ENCODE data around the gene ITM2B. TPM values are rescaled to one million over a fixed set of nuclear protein-coding genes. Genes with fewer than 3 reads are reported as not detected.
"Not testable (repeated sequence)": the region's sequence is repeated elsewhere in the genome, so short reads cannot be mapped to it uniquely, and the experiment has no call there.

ITM2B gene
- total RNA-seq, 3 donors from 2014 or later = 418 to 517 (median 511) TPM

DNA sequence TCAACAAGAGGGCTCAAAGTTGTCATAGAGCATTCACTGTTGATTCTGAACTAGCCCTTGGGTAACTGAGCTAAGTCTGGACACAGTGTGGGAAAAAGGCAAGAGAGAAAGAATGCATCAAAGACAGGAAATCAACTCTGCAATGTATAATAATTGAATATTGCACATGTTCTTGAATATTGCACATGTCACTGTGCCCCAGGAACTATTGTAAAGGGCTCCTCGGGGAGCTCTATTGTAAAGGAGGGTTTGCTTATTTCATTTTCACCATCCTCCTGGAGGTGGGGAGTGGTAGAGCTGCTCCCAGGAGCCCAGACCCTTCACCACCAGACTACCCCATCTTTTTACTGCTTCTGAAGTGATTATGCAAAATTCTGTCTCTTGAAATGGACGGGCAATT lies 44.4 kb upstream of the ITM2B start:
- Histone ChIP-seq H3K9me3 (no peaks in the 10 kb centered on the region), H3K36me3 (ENCODE audit: low read depth) (no peaks in the 10 kb centered on the region), H3K4me3 (no peak overlapping the region), H3K4me1 (ENCODE audit: low read depth) (no peaks in the 10 kb centered on the region)
- intact Hi-C loops (cut with DNase I, micrococcal nuclease) = no loop called here
- TF ChIP-seq, protein P1, sequence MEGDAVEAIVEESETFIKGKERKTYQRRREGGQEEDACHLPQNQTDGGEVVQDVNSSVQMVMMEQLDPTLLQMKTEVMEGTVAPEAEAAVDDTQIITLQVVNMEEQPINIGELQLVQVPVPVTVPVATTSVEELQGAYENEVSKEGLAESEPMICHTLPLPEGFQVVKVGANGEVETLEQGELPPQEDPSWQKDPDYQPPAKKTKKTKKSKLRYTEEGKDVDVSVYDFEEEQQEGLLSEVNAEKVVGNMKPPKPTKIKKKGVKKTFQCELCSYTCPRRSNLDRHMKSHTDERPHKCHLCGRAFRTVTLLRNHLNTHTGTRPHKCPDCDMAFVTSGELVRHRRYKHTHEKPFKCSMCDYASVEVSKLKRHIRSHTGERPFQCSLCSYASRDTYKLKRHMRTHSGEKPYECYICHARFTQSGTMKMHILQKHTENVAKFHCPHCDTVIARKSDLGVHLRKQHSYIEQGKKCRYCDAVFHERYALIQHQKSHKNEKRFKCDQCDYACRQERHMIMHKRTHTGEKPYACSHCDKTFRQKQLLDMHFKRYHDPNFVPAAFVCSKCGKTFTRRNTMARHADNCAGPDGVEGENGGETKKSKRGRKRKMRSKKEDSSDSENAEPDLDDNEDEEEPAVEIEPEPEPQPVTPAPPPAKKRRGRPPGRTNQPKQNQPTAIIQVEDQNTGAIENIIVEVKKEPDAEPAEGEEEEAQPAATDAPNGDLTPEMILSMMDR (IDR thresholded peaks at IDR 0.05) = no peak
- no peak for DNase-seq
- no peak for ATAC-seq

DNA sequence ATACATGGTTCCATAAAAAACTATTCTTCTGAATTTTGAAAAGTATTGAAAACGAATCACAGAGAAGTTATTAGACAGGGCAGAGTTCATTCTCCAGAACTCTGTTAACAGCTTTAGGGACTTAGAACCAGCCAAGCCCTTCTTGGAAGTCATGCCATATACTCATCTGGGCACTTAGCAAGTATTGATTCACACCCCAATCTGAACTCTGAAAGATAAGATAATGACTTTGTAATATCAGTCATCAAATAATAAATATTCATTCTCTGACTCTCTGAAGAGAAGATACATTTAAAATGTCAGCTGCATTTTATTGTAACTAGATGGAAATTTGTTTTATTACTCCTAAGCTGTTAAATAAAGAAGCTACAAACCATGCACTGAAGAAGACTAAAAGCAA lies 43.8 kb upstream of the ITM2B start:
- no peaks in the 10 kb centered on the region for H3K4me1 ChIP-seq (ENCODE audit: low read depth)
- intact Hi-C loops (cut with DNase I, micrococcal nuclease) = no loop called here
- TF ChIP-seq, protein P1 (IDR thresholded peaks at IDR 0.05) = no peak
- H3K9me3 ChIP-seq = no peaks in the 10 kb centered on the region
- H3K4me3 ChIP-seq = no peak overlapping the region
- ATAC-seq (no peak), DNase-seq (no peak)
- no peaks in the 10 kb centered on the region for H3K36me3 ChIP-seq (ENCODE audit: low read depth)

DNA sequence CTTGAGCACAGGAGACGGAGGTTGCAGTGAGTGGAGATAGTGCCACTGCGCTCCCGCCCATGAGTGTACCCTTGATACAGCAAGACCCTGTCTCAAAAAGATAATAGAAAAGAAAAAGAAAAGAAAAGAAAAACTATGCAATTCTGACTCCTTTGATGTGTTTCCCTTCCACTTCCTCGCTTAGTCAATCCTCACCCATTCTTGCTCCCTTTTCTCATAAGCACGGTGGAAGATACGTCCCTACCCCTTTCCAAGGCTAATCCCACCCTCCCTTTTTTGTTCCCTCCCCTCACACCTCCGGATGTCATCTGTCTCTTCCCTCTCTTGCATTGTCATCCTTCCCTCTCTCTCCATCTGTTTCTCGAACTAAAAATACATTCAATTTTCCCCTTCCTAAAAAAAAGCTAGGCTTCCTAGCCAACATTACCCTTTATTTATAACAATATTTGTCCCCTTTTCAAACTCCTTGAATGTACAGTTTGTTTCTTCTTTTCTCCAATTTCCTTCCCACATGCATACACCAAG lies 40.5 kb upstream of the ITM2B start:
- no peak overlapping the region for H3K4me3 ChIP-seq
- no peaks in the 10 kb centered on the region for H3K9me3 ChIP-seq
- TF ChIP-seq, protein P1 (IDR thresholded peaks at IDR 0.05) = no peak
- no peaks in the 10 kb centered on the region for H3K36me3 ChIP-seq (ENCODE audit: low read depth)
- ATAC-seq (no peak), DNase-seq (no peak)
- H3K4me1 ChIP-seq (ENCODE audit: low read depth) = no peaks in the 10 kb centered on the region
- intact Hi-C loops (cut with DNase I, micrococcal nuclease) = no loop called here

DNA sequence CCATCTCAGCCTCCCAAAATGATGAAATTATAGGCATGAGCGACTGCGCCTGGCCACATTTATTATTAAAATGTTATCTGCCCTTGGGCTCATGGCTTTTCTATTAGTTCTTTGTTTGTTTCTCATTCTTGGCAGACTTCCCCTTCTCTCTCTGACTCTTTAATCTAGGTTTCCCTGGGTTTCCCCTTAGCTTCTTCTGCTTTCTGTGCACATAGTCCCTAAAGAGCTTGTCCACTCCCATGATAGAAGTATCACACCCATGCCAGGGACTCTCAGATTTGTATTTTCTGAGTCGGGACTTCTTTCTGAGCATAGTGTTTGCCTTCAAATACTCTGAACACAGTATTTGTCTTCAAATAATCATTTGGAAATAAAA lies 38.6 kb upstream of the ITM2B start:
- no peaks in the 10 kb centered on the region for H3K4me1 ChIP-seq (ENCODE audit: low read depth)
- no peak overlapping the region for H3K4me3 ChIP-seq
- no peaks in the 10 kb centered on the region for H3K9me3 ChIP-seq
- DNase-seq (no peak), ATAC-seq (peak; percentile 47)
- TF ChIP-seq, protein P1 (IDR thresholded peaks at IDR 0.05) = no peak
- intact Hi-C loops (cut with DNase I, micrococcal nuclease) = no loop called here
- H3K36me3 ChIP-seq (ENCODE audit: low read depth) = no peaks in the 10 kb centered on the region

- no peak for DNase-seq
- Histone ChIP-seq H3K36me3 (ENCODE audit: low read depth) (no peaks in the 10 kb centered on the region), H3K4me3 (no peak overlapping the region), H3K9me3 (no peaks in the 10 kb centered on the region), H3K4me1 (ENCODE audit: low read depth) (no peaks in the 10 kb centered on the region)
- TF ChIP-seq, protein P1 (IDR thresholded peaks at IDR 0.05) = no peak
- ATAC-seq = no peak
- intact Hi-C loops (cut with DNase I, micrococcal nuclease) = no loop called here
These were observed 33.5 kb upstream of the ITM2B start for GRCh38 chr13:48199404-48199946.

- no peak overlapping the region for H3K4me3 ChIP-seq
- DNase-seq (peak in 2 of 3 donors; percentile 49 to 74), ATAC-seq (peak; percentile 23)
- TF ChIP-seq, protein P1 (IDR thresholded peaks at IDR 0.05) = no peak
- no peaks in the 10 kb centered on the region for H3K36me3 ChIP-seq (ENCODE audit: low read depth)
- no peaks in the 10 kb centered on the region for H3K9me3 ChIP-seq
- intact Hi-C loops (cut with DNase I, micrococcal nuclease) = no loop called here
- H3K4me1 ChIP-seq (ENCODE audit: low read depth) = no peaks in the 10 kb centered on the region
These were observed 32.0 kb upstream of the ITM2B start for GRCh38 chr13:48201044-48201443.

- H3K9me3 ChIP-seq; DNase-seq; H3K4me1 ChIP-seq (ENCODE audit: low read depth); H3K36me3 ChIP-seq (ENCODE audit: low read depth); ATAC-seq; H3K4me3 ChIP-seq; intact Hi-C loops (cut with DNase I, micrococcal nuclease): not testable (repeated sequence)
These were observed 25.8 kb upstream of the ITM2B start for GRCh38 chr13:48207207-48207606.
